ENCODE results near the gene NTNG2. TPM values are rescaled to one million over a fixed set of nuclear protein-coding genes. Genes with fewer than 3 reads are reported as not detected.
"Not testable (repeated sequence)": the region's sequence is repeated elsewhere in the genome, so short reads cannot be mapped to it uniquely, and the experiment has no call there.

Gene NTNG2, protein sequence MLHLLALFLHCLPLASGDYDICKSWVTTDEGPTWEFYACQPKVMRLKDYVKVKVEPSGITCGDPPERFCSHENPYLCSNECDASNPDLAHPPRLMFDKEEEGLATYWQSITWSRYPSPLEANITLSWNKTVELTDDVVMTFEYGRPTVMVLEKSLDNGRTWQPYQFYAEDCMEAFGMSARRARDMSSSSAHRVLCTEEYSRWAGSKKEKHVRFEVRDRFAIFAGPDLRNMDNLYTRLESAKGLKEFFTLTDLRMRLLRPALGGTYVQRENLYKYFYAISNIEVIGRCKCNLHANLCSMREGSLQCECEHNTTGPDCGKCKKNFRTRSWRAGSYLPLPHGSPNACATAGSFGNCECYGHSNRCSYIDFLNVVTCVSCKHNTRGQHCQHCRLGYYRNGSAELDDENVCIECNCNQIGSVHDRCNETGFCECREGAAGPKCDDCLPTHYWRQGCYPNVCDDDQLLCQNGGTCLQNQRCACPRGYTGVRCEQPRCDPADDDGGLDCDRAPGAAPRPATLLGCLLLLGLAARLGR
- total RNA-seq, result 2.2 TPM

DNA sequence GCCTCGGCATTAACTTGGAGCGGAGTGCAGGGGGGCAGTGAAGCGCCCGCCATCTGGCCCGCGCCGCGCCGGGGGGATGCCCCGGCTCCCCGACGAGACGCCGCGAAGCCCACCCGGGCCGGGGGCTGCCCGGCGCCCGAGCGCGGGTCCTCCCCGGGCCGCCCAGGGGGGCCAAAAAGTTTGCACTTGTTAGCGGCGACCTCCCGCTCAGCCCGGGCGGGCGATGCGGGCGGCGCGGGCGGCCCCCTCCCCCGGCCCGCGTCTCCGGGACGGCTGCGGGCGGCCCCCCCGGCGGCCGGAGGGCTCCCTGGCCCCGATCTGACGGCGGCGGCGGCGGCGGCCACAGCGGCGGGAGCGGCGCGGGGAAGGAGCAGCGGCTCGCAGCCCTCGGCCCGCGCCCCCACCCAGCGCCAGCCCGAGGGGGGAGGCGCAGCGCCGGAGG lies at the start of gene NTNG2:
Gene NTNG2, plus strand, starts transcription at position 316 of the 442 bp plus-strand sequence. CDS start 4,774 bp downstream, outside the sequence.
- no peak for DNase-seq (ENCODE audit: low spot score)

GRCh38 chr9:132114102-132114707 lies 47.7 kb upstream of the NTNG2 start:
- DNase-seq (ENCODE audit: low spot score), result peak; percentile 55

GRCh38 chr9:132116583-132116982 lies 45.3 kb upstream of the NTNG2 start:
- no peak for DNase-seq (ENCODE audit: low spot score)

DNA sequence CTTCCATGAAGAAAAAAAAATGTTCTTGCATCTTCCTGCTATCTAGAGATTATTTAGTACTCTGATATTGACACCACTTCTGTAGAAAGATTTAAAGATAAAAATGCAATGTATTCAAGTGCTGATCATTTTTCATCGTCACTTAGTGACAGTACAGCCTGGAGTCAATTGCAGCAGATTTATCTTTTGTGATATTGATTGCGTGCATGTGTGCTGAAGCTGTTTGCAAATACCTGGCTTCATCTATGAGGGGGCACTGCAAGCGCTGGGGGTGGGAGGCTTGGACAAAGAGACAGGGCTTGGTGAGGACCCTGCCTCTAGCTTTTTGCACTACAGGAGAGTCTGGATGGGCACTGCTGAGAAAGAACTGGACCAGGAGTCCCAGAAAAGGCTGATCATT lies 44.2 kb upstream of the NTNG2 start:
- no peak for DNase-seq (ENCODE audit: low spot score)

DNA sequence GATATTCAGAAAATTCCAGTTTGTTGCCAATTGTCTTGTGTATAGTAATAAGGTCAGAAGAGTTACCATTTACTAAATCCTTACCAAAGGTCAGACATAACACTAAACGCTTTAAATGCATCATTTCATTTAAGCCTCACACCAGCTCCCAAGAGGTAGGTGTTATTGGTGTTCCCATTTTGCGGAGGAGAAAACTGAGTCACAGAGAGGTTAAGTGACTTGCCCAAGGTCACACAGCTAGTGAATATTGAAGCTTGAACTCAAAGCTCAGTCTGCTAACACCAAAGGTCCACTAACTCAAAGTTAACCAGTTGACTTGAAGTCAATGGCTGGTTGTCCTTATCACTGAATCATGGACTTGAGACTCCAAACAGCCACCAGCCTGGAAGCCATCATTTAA lies 40.8 kb upstream of the NTNG2 start:
- no peak for DNase-seq (ENCODE audit: low spot score)

- DNase-seq (ENCODE audit: low spot score), result no peak
Observed at GRCh38 chr9:132124800-132125199, 37.1 kb upstream of the NTNG2 start.

GRCh38 chr9:132125361-132125760 lies 36.5 kb upstream of the NTNG2 start:
- DNase-seq (ENCODE audit: low spot score), result no peak

- DNase-seq (ENCODE audit: low spot score), result no peak
Observed at GRCh38 chr9:132125944-132126679, 35.7 kb upstream of the NTNG2 start.

DNA sequence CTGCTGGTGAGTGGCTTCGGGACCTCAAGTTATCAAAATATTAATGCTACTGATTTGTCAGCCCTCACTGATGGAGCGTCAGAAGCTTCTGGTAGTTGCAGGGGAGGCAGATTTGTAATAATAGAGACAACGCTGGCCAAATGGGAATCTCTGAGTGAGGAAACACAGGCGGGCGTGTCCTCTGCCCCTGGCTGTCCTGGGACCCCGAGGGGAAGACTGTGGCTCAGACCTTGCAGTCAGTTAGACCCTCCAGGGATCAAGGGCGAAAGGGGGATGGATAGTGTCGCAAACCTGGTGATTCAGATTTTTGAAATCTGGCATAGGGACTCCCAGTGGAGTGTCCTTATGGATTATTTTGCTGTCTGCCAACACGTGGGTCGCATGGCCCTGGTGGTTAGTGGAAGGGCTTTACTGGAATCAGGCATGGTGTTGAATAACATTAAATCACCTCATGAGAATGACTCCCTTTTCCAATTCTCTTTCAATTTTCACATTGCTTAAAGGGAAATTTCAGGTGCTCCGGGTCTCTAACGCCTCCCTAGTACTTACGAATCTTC lies 35.1 kb upstream of the NTNG2 start:
- DNase-seq (ENCODE audit: low spot score), result no peak

- DNase-seq (ENCODE audit: low spot score), result no peak
Observed at GRCh38 chr9:132127888-132128534, 33.8 kb upstream of the NTNG2 start.

DNA sequence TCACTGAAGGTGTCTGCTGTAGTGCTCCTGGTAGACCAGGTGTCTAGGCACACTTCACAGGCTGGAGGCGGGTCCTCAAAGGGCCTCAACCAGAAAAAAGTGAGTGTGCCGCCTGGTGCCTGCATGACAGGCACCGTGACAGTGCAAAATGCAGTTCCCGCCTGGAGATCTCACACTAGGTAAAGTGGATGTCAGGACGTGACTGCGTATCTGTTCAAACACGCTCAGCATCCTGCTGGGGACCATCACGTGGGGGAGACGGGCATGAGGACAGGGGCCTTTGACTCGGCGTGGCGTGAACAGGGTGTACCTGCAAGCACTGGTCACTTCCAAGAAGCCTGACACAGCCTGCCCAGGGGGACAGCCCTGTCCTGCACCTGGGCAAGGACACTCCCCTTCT lies 32.3 kb upstream of the NTNG2 start:
- no peak for DNase-seq (ENCODE audit: low spot score)

DNA sequence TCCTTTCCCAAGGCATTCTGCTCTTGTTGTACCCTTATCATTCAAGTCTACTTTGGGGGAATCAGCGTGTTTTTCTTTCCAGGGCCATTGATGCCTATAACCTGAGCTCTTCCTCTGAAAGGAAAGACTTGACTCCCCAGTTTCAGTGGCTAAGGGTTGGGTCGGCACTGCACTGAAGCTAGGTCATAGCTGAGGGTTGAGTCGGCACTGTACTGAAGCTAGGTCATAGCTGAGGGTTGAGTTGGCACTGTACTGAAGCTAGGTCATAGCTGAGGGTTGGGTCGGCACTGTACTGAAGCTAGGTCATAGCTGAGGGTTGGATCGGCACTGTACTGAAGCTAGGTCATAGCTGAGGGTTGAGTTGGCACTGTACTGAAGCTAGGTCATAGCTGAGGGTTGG lies 27.8 kb upstream of the NTNG2 start:
- DNase-seq (ENCODE audit: low spot score), result not testable (repeated sequence)

DNA sequence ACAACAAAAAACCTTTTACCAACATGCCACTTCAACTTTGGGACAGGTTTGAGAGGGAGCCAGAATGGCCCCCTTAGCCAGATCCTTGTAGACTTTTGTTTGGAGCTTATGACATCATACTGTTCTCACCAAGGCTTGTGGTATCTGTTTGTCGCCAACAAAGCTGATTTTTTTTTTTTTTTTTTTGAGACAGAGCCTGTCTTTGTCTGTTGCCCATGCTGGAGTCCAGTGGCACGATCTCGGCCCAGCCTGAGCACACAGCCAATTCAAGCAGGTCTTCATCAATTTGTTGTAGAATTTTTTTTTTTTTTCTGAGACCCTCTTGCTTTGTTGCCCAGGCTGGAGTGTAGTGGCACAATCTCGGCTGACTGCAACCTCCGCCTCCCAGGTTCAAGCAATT lies 26.4 kb upstream of the NTNG2 start:
- DNase-seq (ENCODE audit: low spot score), result no peak

GRCh38 chr9:132136151-132136780 lies 25.6 kb upstream of the NTNG2 start:
- no peak for DNase-seq (ENCODE audit: low spot score)

GRCh38 chr9:132141344-132141947 lies 20.4 kb upstream of the NTNG2 start:
- DNase-seq (ENCODE audit: low spot score), result no peak

- no peak for DNase-seq (ENCODE audit: low spot score)
Observed at GRCh38 chr9:132141948-132142594, 19.8 kb upstream of the NTNG2 start.

DNA sequence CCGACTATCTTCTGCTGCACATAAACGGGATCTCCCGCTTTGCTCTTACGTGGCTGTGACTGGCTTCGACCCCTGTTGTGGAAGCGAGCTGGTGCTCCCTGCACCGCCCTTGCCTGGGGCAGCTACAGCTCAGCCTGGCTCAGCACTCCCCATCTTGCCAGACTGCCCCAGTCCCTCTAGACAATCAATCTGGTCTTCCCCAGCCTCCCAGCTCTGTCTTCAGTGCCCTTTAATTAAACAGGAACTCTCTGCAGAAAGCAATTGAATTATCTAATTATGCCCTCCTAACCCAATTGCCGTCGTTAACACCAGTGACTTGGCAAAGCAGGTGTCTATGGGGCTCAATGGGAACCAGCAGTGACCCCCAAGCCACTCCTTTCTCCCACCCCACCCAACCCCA lies 18.9 kb upstream of the NTNG2 start:
- no peak for DNase-seq (ENCODE audit: low spot score)

GRCh38 chr9:132143359-132143758 lies 18.5 kb upstream of the NTNG2 start:
- no peak for DNase-seq (ENCODE audit: low spot score)

DNA sequence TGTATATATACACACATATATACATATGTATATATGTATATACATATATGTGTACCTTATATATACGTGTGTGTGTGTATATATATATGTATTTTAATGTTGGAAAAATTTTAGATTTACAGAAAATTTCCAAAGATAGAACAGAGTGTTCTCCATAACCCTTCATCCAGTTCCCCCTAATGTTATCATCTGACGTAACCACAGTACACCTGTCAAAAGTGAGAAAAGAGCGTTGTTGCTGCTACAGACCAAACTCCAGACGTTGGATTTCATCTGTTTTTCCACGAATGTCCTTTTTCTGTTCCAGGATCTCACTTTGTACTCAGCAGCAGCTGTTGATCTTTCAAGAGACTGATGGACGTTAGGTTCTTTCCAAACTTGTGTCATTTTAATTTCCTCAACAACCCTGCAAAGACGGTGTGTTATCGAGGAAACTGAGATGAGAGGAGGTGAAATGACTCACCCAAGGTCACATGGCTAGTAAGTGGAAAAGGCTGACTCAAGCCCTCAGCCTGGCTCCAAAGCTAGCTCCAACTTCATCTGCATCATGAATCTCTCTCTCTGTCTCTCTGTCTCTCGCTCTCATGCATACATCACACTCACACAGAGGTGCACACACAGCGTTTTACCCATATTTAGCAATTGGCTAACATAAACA lies 17.0 kb upstream of the NTNG2 start:
- no peak for DNase-seq (ENCODE audit: low spot score)

DNA sequence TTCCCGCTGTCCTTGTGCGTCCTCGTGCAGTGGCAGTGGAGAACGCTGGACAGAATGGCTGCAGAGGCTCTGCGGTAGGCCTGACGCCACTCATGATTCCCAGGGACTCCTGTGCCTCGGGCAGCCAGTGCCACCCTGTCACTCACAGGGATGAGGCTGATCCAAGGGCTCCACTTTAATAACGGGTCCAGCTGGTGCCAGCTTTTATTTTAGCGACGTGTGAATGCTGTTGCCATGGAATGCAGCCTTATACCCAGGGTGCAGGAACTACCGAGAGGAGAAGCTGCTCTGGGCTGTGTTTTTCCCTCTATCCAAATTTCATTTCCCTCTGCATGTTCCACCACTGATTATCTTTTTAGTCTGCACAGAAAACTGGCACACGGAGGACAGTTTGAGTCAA lies 15.8 kb upstream of the NTNG2 start:
- no peak for DNase-seq (ENCODE audit: low spot score)

Data from ureter (tissue), 1 donor.